HCT116 (cell line): Measurements from ENCODE around the gene ZNF600. TPM values are rescaled to one million over a fixed set of nuclear protein-coding genes. Genes with fewer than 3 reads are reported as not detected.
"Not testable (repeated sequence)": the region's sequence is repeated elsewhere in the genome, so short reads cannot be mapped to it uniquely, and the experiment has no call there.

ENCODE experiments used
- ATAC-seq: fragments of 200-7000 bp; cut with Tn5 transposase; 2 replicates; pipeline ENCODE4 v1.9.1; 2020; ENCODE audit warnings: mild to moderate bottlenecking, moderate library complexity
- BruUV-seq: library from RNA; stranded (reverse); fragments of 400-500 nt; replicated peaks from 2 replicates; lab custom pipeline; 2021; lab: Mats Ljungman, UMichigan
- CTCF ChIA-PET: fragments of 300-600 bp; sonication (Branson Sonifier 250); formaldehyde crosslinking; loops from one replicate; lab custom pipeline; 2021; ENCODE audit warnings: antibody characterized with exemption; lab: Charles Lee
- POLR2A ChIA-PET: fragments of 300-600, 350-600 bp; sonication (Branson Sonifier 250); formaldehyde crosslinking; loops from one replicate; lab custom pipeline; 2021; ENCODE audit warnings: antibody characterized with exemption; lab: Charles Lee
- RAD21 ChIA-PET, 2 experiments: fragments of 300-600 bp; sonication (Branson Sonifier 250); formaldehyde crosslinking; loops; one replicate each; lab custom pipeline; 2023; ENCODE audit warnings: low total read pairs in 2 of 2; ENCODE audit not compliant: uncharacterized antibody in 2 of 2, unreplicated experiment in 2 of 2, low non-redundant PET in 1 of 2; lab: Charles Lee
- DNase-seq: peaks from one replicate; pipeline ENCODE4 v3.0.0-alpha.2; 2010; ENCODE audit warnings: low read depth, low spot score
- H2AFZ ChIP-seq: fragments of 200-600 bp; shearing (Covaris generic), sonication (generic); 2 replicates; pipeline ENCODE4 v1.6.1; 2017; ENCODE audit warnings: low read depth, mixed run types, mixed read lengths, antibody characterized with exemption, low read length; ENCODE audit not compliant: poor library complexity, severe bottlenecking
- H3K27ac ChIP-seq: 2 replicates; pipeline ENCODE4 v1.5.1; 2012; ENCODE audit warnings: low read depth, low read length
- H3K27me3 ChIP-seq: fragments of 200-600 bp; sonication (generic); 2 replicates; pipeline ENCODE4 v1.6.1; 2016; ENCODE audit warnings: mixed run types, low read length, mixed read lengths; ENCODE audit not compliant: insufficient read depth
- H3K36me3 ChIP-seq, 2 experiments: fragments of 200-500 bp in 1 of 2; fragments of 200-600 bp in 1 of 2; sonication (Bioruptor generic) in 1 of 2; sonication (generic) in 1 of 2; 2 replicates each; pipeline versions ENCODE4 v1.5.1 to v1.6.1; 2014 to 2016; ENCODE audit warnings: low read length in 2 of 2, inconsistent platforms in 1 of 2, mixed read lengths in 1 of 2, mixed run types in 1 of 2; ENCODE audit not compliant: insufficient read depth in 2 of 2, control insufficient read depth in 1 of 2
- H3K4me1 ChIP-seq, 2 experiments: fragments of 200-600 bp in 1 of 2; sonication (generic) in 1 of 2; 2 replicates each; pipeline versions ENCODE4 v1.5.1 to v1.6.1; 2012 to 2017; ENCODE audit warnings: low read length in 2 of 2, inconsistent platforms in 1 of 2, mild to moderate bottlenecking in 1 of 2, mixed read lengths in 1 of 2, mixed run types in 1 of 2, moderate library complexity in 1 of 2; ENCODE audit not compliant: insufficient read depth in 2 of 2, control insufficient read depth in 1 of 2
- H3K4me2 ChIP-seq: fragments of 200-600 bp; sonication (generic); 2 replicates; pipeline ENCODE4 v1.6.1; 2017; ENCODE audit warnings: mixed run types, low read length, mixed read lengths
- H3K4me3 ChIP-seq, 2 experiments: fragments of 200-600 bp in 1 of 2; sonication (generic) in 1 of 2; replicated peaks in 1 of 2; 2 replicates each; pipeline ENCODE4 v1.5.1; 2011 to 2016; ENCODE audit warnings: low read length in 2 of 2, control low read depth in 1 of 2, low read depth in 1 of 2, mild to moderate bottlenecking in 1 of 2, mixed read lengths in 1 of 2, mixed run types in 1 of 2
- H3K79me2 ChIP-seq: fragments of 200-600 bp; sonication (generic); 2 replicates; pipeline ENCODE4 v1.6.1; 2017; ENCODE audit warnings: mild to moderate bottlenecking, mixed run types, low read length, moderate library complexity, mixed read lengths; ENCODE audit not compliant: insufficient read depth
- H3K9ac ChIP-seq: fragments of 200-600 bp; sonication (generic); 2 replicates; pipeline ENCODE4 v1.6.1; 2016; ENCODE audit warnings: low read length, mixed read lengths
- H3K9me2 ChIP-seq: fragments of 200-600 bp; sonication (generic), shearing (Covaris generic); 2 replicates; pipeline ENCODE4 v1.6.1; 2017; ENCODE audit warnings: mixed run types, mild to moderate bottlenecking, moderate library complexity; ENCODE audit not compliant: insufficient read depth
- H3K9me3 ChIP-seq, 2 experiments: fragments of 200-500 bp in 1 of 2; fragments of 200-600 bp in 1 of 2; sonication (Bioruptor generic) in 1 of 2; sonication (generic) in 1 of 2; 2 replicates each; pipeline ENCODE4 v1.6.1; 2014 to 2017; ENCODE audit warnings: low read length in 2 of 2, mixed read lengths in 2 of 2, inconsistent platforms in 1 of 2, low read depth in 1 of 2, mild to moderate bottlenecking in 1 of 2, mixed run types in 1 of 2, moderate library complexity in 1 of 2; ENCODE audit not compliant: control insufficient read depth in 1 of 2, insufficient read depth in 1 of 2
- H4K20me1 ChIP-seq: fragments of 200-600 bp; sonication (generic), shearing (Covaris generic); 2 replicates; pipeline ENCODE4 v1.6.1; 2017; ENCODE audit warnings: mixed run types, mild to moderate bottlenecking, moderate library complexity; ENCODE audit not compliant: insufficient read depth
- CEBPB ChIP-seq: IDR thresholded peaks from 2 replicates; pipeline ENCODE4 v1.6.1; 2012; ENCODE audit warnings: low read depth
- JUND ChIP-seq: IDR thresholded peaks from 2 replicates; pipeline ENCODE4 v1.6.1; 2012
- RAD21 ChIP-seq: IDR thresholded peaks from 2 replicates; pipeline ENCODE4 v1.6.1; 2012; ENCODE audit warnings: low read depth, mild to moderate bottlenecking
- SIN3A ChIP-seq: IDR thresholded peaks from 2 replicates; pipeline ENCODE4 v1.6.1; 2012; ENCODE audit warnings: low read depth
- SRF ChIP-seq: IDR thresholded peaks from 2 replicates; pipeline ENCODE4 v1.6.1; 2012; ENCODE audit warnings: low read depth
- TCF7L2 ChIP-seq: IDR thresholded peaks from 2 replicates; pipeline ENCODE4 v1.7.0; 2011; ENCODE audit warnings: borderline replicate concordance, inconsistent platforms; ENCODE audit not compliant: insufficient read depth, insufficient read length; ENCODE audit errors: extremely low read depth
- ZFX ChIP-seq: fragments of 450-650 bp; IDR thresholded peaks from 2 replicates; pipeline ENCODE4 v1.6.1; 2017
- ZNF274 ChIP-seq: fragments of 200-500 bp; sonication (Bioruptor generic); IDR thresholded peaks from 2 replicates; pipeline ENCODE4 v1.6.1; 2014; ENCODE audit warnings: mild to moderate bottlenecking, low read depth, low read length, inconsistent platforms
- intact Hi-C: fragments of 100-400 bp; cut with micrococcal nuclease; formaldehyde crosslinking; loops from 2 replicates; pipeline ENCODE4 v1.10.0; 2022
- total RNA-seq: library from RNA; stranded (reverse); gene quantifications from one replicate; pipeline ENCODE4 v1.2.1, GENCODE V29; 2021; ENCODE audit not compliant: unreplicated experiment
- TF ChIP-seq, protein P1 (sequence below), 3 experiments: fragments of 200-600 bp in 1 of 3; sonication (generic) in 1 of 3; IDR thresholded peaks in 2 of 3; conservative IDR thresholded peaks in 1 of 3; 2 replicates each; pipeline ENCODE4 v1.5.1; 2012 to 2017; ENCODE audit warnings: low read depth in 2 of 3, low read length in 2 of 3, antibody characterized with exemption in 1 of 3, borderline replicate concordance in 1 of 3, control low read depth in 1 of 3, mild to moderate bottlenecking in 1 of 3, mixed read lengths in 1 of 3, mixed run types in 1 of 3, moderate library complexity in 1 of 3; ENCODE audit not compliant: insufficient read depth in 1 of 3
- TF ChIP-seq, protein P2 (sequence below): IDR thresholded peaks from 2 replicates; pipeline ENCODE4 v1.6.1; 2011; ENCODE audit warnings: mild to moderate bottlenecking, low read length, moderate library complexity; ENCODE audit not compliant: insufficient replicate concordance; ENCODE audit errors: extremely low read depth

The ZNF600 gene
- total RNA-seq, 1 experiment from 2014 or later: 12.7 TPM

DNA sequence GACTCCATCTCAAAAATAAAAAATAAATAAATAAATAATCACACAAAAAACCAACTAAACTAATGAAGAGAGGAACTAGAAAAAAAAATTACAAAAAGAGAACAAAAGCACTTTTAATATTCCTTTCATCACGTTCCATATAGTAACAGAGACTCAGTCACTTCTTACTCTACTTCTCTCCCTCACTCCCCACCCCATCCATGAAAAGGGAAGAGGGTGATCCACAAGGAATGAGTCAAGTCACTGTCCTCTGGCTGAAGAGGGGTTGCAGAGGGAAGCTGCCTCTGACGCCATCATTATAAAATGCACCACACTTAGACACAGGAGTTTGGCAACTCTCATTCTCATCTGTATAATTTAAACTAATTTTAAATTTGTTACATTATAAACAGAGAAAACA is 3.7 kb downstream of the ZNF600 start:
- H3K9me2 ChIP-seq, H3K36me3 ChIP-seq, intact Hi-C loops, H3K4me3 ChIP-seq, CTCF ChIA-PET, H2AFZ ChIP-seq, ATAC-seq, POLR2A ChIA-PET, RAD21 ChIA-PET, BruUV-seq, H3K27me3 ChIP-seq, H3K27ac ChIP-seq, H3K9me3 ChIP-seq, DNase-seq, H4K20me1 ChIP-seq, H3K9ac ChIP-seq, H3K79me2 ChIP-seq, H3K4me2 ChIP-seq: not testable (repeated sequence)
- H3K4me1 ChIP-seq: peaks cover 0 to 10% of the 10 kb centered on the region in 2 experiments; a peak in 3 of 4 replicates

DNA sequence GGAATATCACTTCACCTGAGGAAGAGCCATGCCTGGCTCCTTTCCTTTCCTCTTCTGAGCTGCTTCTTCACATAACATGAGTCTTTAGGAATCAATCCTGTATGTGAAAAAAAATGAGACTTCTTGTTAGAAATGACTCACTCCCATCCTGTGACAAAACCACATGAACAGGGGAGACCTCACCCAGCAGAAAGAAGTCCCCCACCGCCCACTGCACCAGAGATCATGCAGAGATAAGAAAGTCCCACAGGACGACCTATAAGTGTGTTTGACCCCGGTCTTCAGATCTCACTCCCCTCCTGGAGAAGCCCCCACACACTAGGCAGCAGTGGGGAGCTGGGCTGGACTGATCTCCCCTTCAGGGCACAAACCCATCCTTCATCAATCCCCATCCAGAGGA is 7.8 kb downstream of the ZNF600 start:
- Histone ChIP-seq H3K4me1 (no peaks in the 10 kb centered on the region), H3K9me2 (no peaks in the 10 kb centered on the region), H3K9me3 (0 out of 4 replicates have a peak, but pooled peaks cover 0 to 3% of the 10 kb centered on the region in 2 experiments), H3K4me3 (no peak overlapping the region), H3K79me2 (peaks cover 3% of the 10 kb centered on the region; the same call in 1 of the 2 replicates), H3K27me3 (no peaks in the 10 kb centered on the region), H3K4me2 (no peak overlapping the region)
- POLR2A ChIA-PET: no interaction called here
- ATAC-seq (no peak), DNase-seq (no peak)
- TF ChIP-seq ZNF274 (no peak), RAD21 (no peak), ZFX (no peak), SRF (no peak), TCF7L2 (no peak), SIN3A (no peak), CEBPB (no peak), JUND (no peak)
- TF ChIP-seq, protein P1, sequence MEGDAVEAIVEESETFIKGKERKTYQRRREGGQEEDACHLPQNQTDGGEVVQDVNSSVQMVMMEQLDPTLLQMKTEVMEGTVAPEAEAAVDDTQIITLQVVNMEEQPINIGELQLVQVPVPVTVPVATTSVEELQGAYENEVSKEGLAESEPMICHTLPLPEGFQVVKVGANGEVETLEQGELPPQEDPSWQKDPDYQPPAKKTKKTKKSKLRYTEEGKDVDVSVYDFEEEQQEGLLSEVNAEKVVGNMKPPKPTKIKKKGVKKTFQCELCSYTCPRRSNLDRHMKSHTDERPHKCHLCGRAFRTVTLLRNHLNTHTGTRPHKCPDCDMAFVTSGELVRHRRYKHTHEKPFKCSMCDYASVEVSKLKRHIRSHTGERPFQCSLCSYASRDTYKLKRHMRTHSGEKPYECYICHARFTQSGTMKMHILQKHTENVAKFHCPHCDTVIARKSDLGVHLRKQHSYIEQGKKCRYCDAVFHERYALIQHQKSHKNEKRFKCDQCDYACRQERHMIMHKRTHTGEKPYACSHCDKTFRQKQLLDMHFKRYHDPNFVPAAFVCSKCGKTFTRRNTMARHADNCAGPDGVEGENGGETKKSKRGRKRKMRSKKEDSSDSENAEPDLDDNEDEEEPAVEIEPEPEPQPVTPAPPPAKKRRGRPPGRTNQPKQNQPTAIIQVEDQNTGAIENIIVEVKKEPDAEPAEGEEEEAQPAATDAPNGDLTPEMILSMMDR (IDR thresholded peaks at IDR 0.05 in 2 of 3, conservative IDR thresholded peaks at IDR 0.05 in 1 of 3; ENCODE audit: borderline replicate concordance in 1 of 3, insufficient read depth in 1 of 3, low read depth in 2 of 3, low read length in 2 of 3): no peak
- TF ChIP-seq, protein P2, sequence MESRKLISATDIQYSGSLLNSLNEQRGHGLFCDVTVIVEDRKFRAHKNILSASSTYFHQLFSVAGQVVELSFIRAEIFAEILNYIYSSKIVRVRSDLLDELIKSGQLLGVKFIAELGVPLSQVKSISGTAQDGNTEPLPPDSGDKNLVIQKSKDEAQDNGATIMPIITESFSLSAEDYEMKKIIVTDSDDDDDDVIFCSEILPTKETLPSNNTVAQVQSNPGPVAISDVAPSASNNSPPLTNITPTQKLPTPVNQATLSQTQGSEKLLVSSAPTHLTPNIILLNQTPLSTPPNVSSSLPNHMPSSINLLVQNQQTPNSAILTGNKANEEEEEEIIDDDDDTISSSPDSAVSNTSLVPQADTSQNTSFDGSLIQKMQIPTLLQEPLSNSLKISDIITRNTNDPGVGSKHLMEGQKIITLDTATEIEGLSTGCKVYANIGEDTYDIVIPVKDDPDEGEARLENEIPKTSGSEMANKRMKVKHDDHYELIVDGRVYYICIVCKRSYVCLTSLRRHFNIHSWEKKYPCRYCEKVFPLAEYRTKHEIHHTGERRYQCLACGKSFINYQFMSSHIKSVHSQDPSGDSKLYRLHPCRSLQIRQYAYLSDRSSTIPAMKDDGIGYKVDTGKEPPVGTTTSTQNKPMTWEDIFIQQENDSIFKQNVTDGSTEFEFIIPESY: no peak
- TF ChIP-seq, all 23 proteins: peak for 0
- ChIA-PET RAD21 (no interaction called here), CTCF (no interaction called here)
- Histone ChIP-seq H3K9ac (no peak overlapping the region), H3K27ac (no peak overlapping the region), H2AFZ (no peak overlapping the region), H4K20me1 (no peaks in the 10 kb centered on the region), H3K36me3 (0 out of 4 replicates have a peak, but pooled peaks cover 0 to 4% of the 10 kb centered on the region in 2 experiments)
- intact Hi-C loops: loop anchor here (10.0 kb wide), 1 partner anchor 644 kb away; the partner anchor contains the start of gene ZNF616
- no TSS peak for BruUV-seq

DNA sequence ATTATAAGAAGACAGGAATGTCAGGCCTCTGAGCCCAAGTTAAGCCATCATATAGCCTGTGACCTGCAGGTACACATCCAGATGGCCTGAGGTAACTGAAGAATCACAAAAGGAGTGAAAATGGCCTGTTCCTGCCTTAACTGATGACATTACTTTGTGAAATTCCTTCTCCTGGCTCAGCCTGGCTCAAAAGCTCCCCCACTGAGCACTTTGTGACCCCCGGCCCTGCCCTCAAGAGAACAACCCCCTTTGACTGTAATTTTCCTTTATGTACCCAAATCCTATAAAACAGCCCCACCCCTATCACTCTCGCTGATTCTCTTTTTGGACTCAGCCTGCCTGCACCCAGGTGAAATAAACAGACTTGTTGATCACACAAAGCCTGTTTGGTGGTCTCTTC is 30.1 kb downstream of the ZNF600 start:
- H4K20me1 ChIP-seq, H3K79me2 ChIP-seq, ATAC-seq, H3K9me3 ChIP-seq, H3K4me1 ChIP-seq, H3K4me3 ChIP-seq, POLR2A ChIA-PET, BruUV-seq, DNase-seq, CTCF ChIA-PET, H3K27me3 ChIP-seq, H3K27ac ChIP-seq, H3K9me2 ChIP-seq, H3K4me2 ChIP-seq, RAD21 ChIA-PET, intact Hi-C loops, H3K9ac ChIP-seq, H2AFZ ChIP-seq, H3K36me3 ChIP-seq: not testable (repeated sequence)
